ENCODE data around the gene P2RX6.
A peak's percentile ranks its signal among the peaks of the same experiment; 100 is the strongest.
"Not testable (repeated sequence)": the region's sequence is repeated elsewhere in the genome, so short reads cannot be mapped to it uniquely, and the experiment has no call there.

Gene P2RX6

DNA sequence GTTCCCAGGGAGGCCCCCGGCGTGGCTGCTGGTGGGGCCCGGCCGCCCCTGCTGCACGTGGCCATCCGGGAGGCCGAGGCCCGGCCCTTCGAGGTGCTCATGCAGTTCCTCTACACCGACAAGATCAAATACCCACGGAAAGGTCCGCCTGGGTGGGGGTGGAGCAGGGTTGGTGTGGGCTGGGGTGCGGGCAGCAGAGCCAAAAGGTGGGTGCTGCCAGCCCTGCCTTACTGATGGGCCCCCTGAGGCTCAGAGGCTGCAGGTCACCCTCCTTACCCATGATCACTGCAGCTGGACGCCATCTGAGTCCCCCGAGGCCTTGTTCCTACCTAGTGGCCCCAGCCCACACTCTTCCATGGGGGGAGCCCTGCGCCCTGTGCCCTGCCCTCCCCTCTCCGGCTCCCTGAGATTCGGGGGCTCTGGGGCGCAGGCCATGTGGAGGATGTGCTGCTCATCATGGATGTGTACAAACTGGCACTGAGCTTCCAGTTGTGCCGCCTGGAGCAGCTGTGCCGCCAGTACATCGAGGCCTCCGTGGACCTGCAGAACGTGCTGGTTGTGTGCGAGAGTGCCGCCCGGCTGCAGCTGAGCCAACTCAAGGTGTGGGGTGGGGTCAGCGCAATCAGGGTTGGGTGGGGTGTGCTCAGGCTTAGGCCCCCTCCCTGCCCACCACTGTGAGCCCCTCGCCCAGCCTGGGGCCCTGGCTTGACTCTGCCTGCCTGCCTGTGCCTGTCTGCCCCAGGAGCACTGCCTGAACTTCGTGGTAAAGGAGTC lies 20.6 kb upstream of the P2RX6 start:
- DNase-seq (ENCODE audit: low read depth in 4 of 4, low spot score in 1 of 4): no peak

DNA sequence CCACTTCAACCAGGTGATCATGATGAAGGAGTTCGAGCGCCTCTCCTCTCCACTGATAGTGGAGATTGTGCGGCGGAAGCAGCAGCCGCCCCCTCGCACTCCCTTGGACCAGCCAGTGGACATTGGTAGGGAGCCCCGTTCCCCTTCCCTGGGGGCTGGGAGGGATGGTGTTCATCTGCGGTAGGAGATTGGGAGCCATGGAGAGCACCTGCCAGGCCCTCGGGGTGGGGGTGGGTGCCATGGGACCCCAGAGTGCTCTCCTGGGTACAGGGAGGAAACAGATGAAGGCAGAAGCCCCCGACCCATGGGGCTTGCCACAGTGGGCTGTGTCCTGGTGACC lies 20.1 kb upstream of the P2RX6 start:
- no peak for DNase-seq (ENCODE audit: low read depth in 4 of 4, low spot score in 1 of 4)

DNA sequence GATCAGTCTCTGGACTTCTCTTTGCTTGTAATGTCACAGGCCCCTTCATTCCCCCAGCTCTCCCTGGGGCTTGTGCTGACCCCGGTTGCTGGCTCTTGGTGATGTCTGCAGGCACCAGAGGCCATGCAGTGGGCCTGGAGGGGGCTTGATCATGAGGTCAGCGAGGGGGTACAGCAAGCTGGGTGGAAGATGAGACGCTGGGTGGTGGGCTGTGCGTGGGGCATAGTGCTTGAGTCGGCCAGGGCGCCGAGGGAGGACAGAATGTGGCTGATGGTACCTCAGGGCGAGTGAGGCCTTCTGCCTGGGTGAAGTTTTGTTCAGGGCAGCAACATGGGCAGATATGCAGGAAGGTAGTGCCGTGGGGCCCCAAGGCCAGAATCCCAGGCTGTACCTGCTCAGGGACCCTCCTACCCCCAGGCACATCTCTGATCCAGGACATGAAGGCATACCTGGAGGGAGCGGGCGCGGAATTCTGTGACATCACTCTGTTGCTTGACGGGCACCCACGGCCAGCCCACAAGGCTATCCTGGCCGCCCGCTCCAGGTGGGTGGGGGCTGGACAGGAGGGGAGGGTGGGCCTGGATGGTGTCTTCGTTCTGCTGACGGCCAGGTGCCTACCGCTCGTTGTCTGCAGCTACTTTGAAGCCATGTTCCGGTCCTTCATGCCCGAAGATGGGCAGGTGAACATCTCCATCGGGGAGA lies 19.5 kb upstream of the P2RX6 start:
- no peak for DNase-seq (ENCODE audit: low read depth in 4 of 4, low spot score in 1 of 4)

DNA sequence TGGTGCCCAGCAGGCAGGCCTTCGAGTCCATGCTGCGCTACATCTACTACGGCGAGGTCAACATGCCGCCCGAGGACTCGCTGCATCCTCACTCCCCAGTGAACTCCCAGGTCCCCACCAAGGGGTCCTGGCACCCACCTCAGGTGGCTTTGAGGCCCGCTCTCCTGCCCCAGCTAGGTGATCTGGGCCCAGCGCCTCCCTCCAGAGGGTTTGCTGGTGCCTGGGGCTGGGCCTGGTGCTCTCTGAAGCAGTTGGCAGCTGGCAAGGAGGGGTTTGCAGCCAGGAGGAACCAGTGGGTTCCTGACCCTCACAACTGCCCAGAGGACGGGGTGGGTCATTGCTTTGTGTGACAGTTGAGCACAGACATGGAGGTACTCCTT lies 18.9 kb upstream of the P2RX6 start:
- no peak for DNase-seq (ENCODE audit: low read depth in 4 of 4, low spot score in 1 of 4)

DNA sequence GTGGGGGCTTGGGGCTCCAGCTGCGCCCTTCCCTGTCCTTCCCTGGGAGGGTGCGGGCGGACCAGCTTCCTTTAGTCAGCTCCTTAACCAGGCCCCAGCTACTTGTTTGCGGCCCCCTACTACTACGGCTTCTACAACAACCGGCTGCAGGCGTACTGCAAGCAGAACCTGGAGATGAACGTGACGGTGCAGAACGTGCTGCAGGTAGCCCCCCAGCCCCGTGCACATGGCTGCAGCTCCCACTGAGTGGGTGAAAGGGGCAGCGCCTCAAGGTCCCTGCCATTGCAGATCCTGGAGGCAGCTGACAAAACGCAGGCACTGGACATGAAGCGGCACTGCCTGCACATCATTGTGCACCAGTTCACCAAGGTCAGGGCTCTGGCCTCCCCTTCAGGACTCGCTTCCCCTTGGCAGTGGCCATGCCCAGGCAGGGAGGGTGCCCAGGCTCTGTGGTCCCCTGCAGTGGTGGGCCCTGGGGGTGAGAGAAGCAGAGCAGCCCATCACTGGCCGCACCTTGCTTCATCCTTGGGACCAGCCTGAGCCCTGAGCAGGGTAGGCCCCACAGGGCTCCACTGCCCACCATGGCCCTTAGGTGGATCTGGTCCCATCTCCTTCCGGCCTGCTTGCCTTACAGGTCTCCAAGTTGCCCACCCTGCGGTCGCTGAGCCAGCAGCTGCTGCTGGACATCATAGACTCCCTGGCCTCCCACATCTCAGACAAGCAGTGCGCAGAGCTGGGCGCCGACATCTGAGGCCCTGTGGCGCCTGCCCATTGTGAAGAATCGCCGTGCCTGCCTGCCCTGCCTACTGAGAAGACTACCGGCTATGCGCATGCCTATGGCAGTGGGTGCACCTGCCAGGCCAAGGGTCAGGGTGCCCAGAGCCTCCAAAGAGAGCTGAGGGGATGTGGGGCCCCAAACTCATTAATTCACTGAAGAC lies 18.1 kb upstream of the P2RX6 start:
- no peak for DNase-seq (ENCODE audit: low read depth in 4 of 4, low spot score in 1 of 4)

DNA sequence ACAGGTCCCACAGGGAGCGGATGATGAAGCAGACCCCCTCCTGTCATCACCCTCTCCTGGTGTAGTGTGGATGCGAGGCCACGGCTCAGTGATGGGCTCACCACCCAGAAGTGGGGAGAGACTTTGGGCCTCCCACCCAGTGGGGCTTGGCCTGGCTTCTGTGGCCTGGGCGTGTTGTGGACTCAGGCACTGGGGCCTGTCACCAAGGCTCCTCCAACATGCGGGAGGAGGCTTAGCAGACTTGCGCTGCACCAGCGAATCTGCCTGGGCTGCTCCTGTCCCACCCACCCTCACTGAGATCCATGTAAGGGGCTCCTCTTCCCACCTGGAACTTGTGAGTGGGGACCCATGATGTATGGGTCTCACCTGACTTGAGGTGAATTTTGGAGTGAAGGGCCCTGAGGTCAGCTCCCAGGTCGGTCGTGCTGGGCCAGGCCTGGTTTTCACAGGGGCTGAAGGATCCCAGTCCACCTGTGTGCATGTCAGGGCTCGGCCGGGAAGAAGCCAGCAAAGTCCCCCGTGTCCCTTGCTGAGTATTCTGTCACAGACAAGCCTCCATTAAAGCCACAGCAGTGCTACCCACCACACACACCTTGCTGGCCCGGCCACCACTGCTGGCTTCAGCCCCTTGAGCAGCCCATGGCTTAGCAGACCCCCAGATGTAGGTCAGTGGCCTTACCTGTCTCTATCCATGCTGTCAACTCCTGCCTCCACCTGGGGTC lies 17.3 kb upstream of the P2RX6 start:
- no peak for DNase-seq (ENCODE audit: low read depth in 4 of 4, low spot score in 1 of 4)

DNA sequence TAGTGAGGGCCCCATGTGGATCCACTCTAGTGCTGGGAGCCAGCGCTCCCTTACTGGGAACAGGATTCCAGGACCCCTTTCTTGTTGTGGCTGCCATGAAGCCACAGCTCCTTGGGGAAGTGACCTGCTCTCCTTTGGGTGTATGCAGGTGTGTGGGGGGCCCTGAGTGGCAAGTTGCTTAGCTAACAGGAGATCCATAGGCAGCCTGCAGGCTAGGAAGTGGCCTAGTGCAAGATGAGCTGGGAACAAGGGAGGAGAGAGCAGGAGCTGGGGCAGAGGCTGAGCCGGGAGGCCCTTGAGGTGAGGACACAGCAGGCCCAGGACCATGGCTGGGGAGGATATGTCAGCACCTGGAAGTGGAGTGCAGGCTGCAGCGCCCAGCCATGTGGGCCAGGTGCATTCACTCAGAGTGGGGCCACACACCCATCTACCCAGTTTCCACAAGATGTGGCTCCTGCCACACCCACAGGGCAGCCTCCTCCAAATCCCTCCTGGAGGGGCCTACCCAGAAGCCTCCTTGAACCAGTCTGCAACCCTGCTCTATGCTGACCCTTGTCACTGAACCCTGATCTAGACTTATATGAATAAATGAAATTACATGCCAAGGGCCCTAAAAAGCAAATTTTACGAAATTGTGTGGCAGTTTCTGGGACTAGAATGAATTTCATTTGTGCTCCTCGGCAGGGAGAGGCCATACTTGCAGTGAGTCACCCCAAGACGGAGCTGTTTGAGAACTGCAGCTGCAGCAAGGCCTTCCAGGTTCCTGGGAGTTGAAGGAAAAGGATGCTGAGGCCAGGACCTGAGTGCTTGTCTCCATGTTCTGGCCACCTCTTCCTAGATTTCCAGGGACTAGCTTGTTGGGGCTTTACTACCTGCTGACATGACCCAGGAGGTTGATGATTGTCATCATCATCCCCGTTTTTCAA lies 16.3 kb upstream of the P2RX6 start:
- no peak for DNase-seq (ENCODE audit: low read depth in 4 of 4, low spot score in 1 of 4)

DNA sequence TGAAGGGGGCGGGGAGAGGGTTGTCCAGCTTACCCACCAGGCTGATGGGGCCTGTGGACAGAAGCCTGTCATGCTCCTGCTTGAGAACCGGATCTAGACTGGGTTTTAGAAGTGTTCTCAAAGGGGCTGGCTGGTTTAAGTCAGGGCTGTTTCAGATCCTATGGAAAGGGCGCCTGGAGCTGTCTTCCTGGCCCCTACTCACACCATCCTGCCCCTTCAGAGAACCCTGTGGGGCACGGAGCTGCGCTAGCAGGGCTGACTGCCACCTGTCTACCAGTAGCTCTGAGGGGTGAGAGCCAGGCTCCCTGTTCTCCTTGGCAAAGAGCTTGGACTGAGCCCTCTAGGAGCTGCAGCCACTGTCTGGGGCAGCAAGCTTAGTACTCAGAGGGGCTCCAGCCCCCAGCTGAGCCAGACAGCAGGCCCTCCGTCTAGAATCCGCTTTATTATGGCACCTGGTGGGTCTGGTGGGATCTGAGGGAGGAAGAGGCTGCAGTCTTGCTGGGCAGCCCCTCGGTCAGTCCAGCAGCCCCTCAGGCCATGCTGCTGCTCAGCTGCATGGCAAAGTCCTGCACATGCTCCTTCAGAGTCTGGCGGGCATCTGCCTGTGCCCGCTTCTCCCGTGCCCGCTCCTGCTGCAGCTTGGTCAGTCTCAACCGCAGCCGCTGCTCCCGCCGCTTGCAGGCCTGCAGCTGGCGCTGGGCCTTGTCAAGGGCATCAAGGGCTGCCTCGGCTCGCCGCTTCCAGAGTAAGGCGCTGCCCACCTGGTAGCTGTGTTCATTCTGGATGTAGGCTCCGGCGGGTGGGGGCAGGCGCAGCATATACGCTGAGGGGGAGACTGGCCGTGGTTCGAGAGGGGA lies 15.4 kb upstream of the P2RX6 start:
- DNase-seq (ENCODE audit: low read depth in 4 of 4, low spot score in 1 of 4): no peak

DNA sequence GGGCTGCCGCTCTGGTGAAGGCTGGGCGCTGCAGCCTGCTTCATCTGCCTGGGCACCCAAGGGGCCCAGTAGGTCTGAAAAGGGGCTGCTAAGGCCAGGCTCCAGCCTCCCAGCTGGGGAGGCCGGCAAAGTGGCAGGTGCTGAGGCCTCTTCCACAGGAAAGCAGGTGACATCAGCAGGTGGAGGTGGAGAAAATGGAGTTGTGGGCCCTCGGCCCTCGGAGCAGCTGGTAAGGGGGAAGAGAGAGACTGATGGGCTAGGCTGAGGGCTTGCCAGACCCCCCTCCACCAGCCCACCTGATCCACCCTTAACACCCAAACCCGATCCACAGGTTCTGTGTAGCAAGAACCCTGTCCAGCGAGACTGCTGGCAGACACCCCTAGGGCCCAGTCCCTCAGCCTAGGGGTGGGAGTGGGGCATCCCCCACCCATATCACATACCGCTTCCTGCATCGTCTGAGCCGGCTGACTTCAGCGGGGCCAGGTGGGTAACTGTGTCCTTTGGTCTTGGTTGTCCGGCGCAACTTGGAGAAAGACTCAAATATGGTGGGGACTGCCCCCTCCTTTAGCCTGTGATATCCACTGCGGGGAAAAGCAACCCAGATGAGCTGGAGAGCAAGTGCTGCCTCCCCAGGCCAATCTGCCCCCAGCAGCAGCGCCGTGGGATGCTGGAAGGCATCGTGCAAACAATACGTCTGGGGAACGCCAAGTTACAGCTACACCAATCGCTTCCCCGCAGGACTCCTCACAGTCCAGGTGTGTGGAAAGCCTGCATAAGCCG lies 14.6 kb upstream of the P2RX6 start:
- no peak for DNase-seq (ENCODE audit: low read depth in 4 of 4, low spot score in 1 of 4)

DNA sequence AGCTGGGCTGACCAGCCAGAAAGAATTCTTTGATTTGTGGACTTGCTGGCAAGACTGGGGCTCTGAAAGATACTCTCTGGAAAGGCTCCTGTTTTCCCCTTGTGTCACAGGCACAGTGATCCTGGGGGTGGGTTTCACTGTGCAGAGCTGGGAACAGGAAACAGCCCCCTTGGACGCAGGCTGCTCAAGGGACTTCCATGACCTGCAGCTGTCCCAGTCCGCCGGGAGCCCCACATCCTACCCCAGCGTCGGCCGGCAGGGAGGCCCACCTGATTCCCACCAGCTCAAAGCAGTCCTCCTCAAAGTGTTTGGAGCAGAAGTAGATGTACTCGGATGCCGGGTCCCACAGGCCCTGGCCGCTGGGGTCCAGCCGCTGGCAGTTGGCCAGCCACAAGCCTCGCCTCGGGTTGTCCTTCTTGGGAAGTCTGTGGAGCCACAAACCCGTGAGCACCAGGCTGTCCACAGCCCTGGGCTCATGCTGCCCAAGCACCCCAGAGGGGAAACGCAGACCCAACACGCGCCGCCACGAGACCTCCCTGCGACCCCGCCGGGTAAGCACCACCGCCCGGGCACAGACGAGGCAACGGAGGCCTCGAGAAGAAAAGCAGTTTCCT lies 13.9 kb upstream of the P2RX6 start:
- DNase-seq (ENCODE audit: low read depth in 4 of 4, low spot score in 1 of 4): no peak

DNA sequence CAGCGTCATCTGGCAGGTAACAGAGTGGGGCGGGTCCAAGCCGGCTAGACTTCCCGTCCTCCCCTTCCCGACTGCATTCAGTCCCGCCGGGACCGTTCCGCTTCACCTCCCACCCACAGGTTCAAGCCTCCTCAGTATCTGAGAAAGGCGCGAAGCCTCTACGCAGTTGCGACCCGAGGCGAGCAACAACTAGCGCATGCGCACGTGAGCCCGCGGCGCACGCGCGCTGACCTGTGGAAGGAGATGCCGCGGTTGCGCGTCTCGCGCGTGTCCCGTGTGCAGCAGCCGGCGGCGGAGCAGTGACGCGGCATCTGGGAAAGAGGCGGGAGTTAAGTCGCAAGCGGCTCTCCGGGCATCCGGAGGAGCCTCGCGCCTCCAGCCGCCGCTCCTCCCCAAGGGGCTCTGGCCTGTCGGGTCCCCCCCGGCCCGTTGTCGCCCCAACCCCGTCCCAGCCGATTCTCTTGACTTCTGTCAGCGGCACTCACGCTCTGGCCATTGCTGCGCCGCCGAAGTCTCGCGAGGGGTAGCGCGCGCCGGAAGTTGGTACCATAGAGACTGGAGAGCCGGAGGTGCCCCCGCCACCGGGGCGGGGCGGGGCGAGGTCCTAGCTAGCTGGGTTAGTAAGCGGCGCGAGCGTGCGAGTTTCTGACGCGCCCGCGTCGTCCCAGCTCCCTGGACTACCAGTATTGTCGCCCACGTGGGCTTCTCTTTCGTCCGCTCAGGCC lies 13.2 kb upstream of the P2RX6 start, which contains the start of gene THAP7:
Gene THAP7 (minus strand): TSS at position 518 of the 725 bp plus-strand sequence. CDS start 207 bp downstream, at position 311.
- DNase-seq (ENCODE audit: low read depth in 4 of 4, low spot score in 1 of 4): peak; percentile 90 to 99 (median 92)

DNA sequence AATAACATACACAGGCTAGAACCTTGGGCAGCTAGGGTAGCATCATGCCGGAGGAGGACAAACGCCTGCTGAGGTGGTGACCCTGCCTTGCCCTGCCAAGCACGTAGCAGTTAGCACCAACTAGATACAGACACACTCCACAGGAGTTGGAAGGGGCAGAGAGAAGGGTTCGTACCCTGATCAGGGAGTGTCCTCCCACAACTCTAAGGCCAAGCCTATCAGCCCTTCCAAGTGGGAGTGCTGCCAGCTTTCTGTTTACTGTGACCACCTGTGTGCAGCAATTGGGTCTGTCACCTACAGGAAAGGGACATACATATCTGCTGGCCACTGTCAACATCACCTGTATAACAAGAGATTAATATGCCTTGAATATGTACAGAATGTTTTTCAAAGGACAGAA lies 11.2 kb upstream of the P2RX6 start:
- no peak for DNase-seq (ENCODE audit: low read depth in 4 of 4, low spot score in 1 of 4)

DNA sequence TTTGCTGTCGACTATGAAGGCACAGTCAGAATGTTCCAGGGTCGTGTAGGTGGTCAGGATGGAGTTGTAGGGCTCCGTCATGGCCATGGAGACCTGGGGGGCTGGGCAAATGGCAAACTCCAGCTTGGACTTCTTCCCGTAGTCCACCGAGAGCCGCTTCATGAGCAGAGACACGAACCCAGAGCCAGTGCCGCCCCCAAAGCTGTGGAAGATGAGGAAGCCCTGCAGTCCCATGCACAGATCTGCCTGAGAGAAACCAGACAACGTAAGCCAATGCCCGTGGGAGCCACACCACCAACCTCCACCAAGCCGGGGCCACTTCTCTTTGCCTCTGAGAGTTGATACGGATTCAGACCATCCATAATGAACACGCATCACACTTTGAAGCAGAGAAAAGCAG lies 5.8 kb upstream of the P2RX6 start:
- DNase-seq (ENCODE audit: low read depth in 4 of 4, low spot score in 1 of 4): not testable (repeated sequence)

DNA sequence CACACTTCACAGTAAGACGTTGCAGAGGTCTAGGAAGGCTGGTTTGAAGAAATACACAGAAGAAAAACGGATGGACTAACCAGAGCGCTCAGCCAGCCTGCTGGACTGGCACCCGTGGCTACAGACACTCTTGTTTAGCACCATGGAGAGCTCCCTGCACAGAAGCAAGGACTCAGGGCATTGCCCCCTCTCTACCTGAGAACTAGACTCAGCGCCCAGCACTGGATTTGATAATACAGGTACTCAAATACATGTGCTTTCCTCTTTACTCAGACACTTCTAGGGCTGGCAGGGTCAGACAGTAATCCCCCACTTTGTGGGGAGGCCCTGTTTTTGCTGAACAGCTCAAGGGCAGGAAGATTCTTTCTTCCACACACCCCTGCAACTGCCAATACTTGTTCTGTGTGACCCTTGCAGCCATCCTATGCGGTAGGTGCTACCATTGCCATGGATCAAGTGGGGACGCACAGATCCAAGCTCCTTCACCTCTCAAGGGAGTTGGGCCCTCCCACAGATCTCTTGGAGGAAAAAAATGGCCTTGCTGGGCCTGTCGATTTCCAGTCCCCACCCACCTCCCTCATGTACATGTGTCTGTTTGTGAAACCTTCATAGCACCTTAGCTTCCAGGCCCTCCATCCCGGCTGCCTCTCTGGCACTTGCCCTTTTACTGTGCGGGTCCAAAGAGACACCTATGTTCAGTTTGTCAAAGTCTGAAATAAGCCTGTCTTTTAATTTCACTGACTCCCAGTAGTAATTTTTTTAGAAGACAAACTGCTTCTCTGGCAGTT lies 5.1 kb upstream of the P2RX6 start:
- no peak for DNase-seq (ENCODE audit: low read depth in 4 of 4, low spot score in 1 of 4)

DNA sequence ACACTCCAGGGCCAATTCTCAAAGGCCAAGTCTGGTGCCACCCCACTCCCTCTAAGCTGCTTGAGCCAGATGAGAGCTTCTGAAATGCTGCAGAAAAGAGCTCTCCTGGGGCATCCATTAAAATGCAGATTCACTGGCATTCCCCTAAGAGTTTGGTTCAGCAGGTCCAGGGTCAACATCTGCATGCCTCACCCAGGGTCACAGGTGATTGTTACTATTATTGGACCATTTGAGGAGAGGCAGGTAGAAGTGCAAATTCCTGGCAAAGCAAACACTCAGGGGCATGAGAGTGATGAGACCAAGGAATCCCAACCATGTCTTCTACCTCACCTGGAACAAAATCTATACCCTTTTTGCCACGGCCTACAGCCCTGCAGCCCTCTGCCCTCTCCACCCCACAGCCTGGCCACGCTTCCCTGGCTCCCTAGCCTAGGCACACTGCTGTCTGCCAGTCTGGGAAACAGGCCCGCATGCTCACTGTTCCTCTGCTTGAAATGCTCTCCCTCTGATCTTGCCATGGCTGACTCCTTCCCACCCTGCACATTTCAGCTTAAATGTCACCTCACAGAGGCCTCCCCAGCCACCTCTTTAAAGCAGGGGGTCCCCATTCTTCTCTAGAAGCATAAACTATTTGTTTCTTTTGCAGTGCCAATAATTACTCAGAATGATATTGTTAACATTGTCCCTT lies 4.4 kb upstream of the P2RX6 start:
- no peak for DNase-seq (ENCODE audit: low read depth in 4 of 4, low spot score in 1 of 4)
